HG03460 (cell line): ENCODE results near the gene RSPO4.

ENCODE experiments used
- ATAC-seq: cut with Tn5 transposase; IDR thresholded peaks from one replicate; pipeline ENCODE4 v1.9.1; 2021; ENCODE audit not compliant: unreplicated experiment

RSPO4 gene

DNA sequence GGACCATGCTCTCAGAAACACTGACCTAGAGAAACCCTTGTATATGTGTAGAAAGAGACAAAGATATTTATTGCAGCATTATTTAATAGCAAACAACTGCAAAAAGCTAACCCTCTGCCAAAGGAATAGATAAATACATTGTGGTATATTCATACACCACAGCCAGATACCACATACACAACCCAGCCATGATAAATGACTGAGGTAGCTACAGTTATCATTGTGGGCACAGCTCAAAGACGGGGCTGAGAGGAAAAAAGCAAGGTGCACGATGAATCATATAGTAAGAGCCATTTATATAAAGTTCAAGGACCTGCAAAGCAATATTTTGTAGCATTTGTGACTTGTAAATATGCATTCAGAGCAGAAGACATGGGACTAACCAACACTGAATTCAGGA, 30.8 kb downstream of the RSPO4 start:
- no peak for ATAC-seq

DNA sequence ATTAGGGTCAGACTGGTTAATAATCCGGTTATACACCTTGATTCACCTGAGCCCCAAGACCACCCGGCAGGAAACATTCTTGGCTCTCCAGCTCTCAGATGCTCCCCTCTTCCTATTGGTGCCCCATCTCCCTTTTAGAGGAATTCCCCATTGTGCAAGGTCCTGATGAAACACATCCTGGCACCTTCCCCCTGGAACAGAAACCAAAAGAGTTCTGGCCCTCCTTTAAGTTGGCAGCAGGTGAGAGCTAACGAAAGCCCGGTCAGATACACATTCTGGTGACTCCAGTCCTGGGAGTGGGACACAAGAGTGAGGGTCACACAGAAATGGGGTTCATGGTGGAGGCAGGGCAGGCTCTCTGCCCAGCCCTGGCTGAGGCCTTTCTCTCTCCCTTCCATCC, 32.2 kb downstream of the RSPO4 start:
- no peak for ATAC-seq

DNA sequence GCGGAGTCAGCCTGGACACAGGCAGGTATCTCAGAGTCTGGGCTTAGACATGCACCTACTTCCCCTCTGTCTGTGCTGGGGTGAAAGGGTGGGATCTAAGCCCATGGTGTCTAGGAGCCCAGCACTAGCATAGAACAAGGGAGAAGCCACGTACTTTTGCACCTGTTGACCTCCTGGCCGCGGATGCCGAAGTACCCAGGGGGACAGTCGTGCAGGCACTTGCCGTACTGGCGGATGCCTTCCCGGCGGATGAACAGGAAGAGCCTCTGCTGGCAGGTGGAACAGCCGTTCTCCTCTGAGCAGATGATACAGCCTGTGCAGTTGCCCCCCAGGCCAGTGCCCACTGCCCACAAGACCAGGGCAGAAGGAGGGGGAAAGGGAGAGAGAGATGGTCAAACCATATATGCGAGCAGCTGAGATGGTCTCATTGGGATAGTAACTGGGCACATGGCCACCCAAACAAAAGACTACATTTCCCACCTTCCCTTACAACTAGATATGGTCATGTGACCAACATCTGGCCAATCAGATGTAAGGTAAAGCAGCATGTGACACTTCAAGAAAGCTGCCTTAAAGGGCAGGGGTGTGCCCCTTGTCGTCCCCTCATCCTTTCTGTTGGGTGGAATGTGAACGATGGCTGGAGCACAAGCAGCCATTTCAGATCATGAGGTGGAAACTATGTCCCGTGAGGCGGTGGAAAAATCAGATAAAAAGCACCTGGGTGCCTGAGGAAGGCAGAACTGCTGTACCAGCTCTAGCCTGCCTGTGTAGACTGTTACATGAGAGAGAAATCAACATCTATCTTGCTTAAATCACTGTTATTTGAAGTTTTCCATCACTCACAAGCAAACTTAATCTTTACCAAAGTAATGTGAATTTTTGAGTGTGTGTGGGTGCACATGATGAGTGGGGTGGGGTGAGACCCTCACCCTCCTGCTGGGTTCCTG, 34.0 kb downstream of the RSPO4 start:
- ATAC-seq = no peak

DNA sequence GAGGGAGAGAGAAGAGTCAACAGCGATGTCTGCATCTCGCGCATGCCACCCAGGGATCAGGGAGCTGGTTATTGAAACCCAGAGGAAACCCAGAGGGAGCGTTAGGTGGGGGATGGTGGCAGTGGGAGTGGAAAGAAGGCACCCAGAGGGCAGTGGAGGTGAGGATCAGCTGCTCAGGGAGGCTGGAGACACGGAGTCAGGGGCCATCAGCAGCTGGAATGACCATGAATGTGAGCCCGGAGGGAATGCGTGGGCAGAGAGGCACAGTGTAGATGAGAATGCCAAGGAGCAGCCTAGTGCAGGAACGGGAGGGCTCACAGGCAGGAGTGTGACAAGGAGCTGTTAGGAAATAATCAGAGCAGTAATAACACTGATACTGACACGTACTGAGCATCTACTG, 36.2 kb downstream of the RSPO4 start:
- no peak for ATAC-seq

DNA sequence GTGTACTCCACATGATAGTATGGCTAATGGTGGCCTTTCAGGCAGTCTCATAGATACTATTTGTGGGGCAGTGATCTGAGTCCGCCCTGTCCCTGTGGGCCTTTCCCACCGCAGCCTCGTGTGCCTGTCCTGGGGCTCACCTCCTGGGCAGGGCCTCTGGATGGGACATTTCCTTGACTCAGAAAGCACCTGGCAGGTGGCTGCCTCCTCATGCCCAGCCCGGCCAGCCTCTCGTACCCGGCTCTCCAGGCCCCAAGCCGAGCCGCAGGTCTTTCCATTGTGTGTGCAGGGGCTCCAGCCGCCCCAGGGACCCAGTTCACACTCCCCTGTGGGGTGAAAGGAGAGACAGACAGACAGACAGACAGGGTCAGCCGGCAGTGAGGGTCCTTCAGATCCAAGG, 38.3 kb downstream of the RSPO4 start:
- ATAC-seq = no peak

DNA sequence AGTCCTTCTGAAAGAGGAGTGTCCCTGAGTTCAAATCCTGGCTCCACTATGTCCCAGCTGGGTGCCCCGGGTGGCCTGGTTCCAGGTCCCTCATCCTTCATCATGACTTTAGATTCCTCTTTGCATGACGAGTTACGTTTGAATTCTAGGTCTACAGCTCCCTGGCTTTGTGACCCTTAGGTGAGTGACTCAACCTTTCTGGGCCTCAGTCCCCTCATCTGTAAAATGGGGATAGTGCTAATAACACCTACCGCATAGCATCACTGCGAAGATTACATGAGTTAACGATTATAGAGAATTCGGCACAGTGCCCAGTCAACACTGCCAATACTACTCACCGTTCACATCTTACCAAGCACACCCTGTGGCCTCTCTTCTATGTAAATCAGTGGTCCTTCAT, 39.4 kb downstream of the RSPO4 start:
- no peak for ATAC-seq

DNA sequence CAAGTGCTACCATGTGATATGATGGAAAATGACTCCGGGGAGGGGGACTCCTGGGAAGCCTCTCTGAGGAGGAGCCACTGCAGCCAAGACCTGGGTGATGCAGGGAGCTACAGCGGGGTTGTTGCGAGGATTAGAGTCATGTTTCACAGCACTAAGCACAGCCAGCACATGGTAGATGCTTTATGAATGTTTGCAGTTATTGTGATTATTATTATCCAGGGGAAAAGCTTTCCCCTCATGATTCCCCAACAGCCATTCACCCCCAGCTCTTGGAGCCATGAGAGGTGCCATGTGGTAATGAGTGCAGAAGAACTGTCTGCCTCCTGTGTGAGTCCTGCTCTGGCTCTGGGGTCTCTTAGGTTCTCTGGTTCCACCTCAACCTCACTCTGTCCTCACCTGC, 39.9 kb downstream of the RSPO4 start:
- ATAC-seq = no peak

DNA sequence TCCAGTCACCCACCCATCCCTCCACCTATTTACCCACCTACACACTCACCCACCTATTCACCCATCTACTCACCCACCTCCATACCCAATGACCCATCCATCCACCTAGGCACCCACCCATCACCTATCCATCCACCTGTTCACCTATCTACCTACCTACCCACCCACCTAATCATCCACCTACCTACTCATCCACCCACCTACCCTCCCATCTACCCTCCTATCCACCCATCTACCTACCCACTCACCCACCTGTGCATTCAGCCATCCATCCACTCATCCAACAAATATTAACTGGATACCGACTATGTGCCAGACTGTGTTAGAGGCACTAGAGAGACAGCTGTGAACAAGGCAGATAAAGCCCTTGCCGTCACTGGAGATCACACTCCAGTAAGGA, 40.3 kb downstream of the RSPO4 start:
- no peak for ATAC-seq

DNA sequence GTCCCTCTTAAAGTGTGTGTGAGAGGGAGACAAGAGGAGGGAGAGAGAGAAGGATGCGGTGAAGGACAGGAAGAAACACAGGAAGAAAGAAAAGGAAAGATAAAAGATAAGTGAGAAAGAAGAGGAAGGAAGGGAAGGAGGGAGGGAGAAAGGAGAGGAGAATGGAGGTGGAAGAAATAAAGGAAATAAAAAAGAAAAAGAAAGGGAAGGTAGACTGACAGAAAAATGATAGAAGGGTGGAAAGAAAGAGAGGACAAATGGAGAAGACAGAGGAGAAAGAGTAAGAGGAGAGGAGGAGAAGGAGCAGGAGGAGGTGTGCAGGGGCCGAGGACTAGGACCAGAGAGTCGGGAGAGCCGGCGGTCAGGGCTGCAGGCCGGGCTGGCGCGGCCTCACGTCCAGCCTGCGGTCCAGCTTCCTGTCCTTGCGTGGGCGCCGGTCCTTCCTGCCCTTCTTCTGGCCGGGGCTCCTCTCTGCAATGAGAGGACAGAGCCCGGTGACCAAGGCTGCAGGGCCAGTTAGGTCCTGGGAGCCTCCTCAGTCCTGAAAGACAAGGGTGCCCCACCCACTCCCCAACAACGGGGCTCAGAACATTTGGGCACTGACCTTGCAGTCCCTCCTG, 42.0 kb downstream of the RSPO4 start:
- no peak for ATAC-seq

DNA sequence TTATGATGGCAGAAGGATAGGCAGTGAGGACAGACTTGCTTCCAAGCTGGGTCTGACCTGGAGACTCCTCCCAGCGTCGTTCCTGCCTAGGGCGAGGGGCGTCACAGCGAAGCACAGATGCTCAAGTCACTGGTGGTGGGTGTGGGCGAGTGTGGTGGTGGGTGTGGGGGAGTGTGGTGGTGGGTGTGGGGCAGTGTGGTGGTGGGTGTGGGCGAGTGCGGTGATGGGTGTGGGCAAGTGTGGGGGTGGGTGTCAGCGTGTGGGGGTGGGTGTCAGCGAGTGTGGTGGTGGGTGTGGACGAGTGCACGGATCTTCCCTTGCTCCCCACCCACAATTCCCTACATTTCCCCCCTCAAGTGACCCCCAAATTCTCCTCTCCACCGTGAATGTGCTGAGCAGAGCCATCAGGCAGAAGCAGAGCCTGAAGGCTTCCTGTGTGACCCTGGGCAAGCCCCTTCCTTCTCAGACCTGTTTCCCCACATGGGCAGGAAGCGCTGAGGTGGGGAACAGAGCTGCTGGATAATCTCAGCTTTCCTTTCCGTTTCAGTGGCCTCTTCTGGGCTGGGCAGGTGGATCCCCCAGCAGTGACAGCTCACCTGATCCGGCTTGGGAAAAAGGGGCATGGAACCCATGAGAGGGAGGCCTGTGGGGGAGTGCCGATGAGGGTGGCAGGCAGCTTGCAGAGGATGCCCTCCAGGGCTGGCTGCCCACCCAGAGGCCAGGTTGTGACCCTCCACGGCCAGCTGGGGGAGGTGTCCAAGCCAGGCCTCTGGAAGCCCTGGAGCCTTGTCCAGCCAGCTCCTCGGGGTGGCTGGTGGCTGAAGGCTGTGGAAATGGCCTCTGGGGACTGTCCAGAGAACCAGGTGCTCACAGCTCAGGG, 42.9 kb downstream of the RSPO4 start:
- ATAC-seq = no peak

DNA sequence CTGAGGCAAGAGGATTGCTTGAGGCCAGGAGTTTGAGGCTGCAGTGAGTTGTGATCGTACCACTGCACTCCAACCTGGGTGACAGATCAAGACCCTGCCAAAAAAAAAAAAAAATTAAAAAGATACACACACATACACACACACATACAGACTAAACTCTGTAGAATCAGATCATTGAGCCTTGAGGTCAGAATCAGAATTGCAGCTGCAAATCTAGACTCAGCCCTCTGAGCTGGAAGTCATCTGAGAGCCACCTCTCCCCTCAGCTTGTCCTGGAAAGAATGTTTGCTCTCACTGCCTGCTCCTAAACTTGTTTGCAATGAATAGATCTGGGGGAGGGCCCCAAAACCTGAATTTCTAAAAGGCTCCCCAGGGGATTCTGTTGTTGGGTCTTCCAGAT, 44.6 kb downstream of the RSPO4 start:
- no peak for ATAC-seq

DNA sequence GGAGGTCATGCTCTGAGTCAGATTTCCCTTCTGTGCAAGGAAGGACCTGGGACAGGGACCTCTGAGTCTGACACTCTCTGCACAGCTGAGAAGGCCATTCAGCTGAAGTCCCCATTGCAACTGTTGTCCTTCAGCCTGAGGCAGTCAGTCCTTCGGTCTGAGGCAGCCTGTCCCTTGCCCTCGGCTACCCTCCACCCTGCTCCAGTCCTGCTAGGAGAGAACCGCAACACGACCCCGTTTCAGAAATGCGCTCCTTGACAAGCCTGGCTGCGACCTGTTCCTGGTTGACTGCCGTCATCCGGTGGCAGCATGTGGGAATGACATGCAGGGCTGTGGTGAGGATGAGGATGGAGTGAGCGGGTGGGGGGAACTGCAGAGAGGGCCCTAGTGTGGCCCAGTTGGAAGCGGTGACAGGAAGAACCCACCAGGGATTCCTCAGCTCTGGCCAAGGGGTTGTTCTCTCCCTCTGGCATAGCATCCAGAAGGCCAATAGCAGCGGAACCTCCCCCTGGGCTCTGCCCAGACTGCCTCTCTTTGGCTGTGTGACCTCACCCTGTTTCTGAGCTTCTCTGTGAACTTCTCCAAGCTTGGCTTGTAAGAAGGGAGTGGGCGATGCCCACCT, 45.7 kb downstream of the RSPO4 start:
- no peak for ATAC-seq

DNA sequence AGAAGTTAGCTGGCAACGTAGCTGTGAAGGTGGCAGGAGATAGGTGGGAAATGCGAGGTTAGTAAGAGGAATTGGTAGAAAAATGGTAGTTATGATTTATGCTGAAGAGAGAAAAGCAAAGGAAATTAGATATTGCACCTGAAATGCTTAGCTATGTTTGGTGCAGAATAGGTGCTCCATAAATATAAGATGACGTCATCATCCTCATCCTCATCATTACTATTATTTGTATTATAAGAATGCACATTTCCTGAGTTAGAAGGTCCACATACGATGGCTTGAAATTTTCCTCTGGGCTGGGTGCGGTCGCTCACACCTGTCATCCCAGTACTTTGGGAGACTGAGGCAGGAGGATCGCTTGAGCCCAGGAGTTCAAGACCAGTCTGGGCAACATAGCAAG, 46.5 kb downstream of the RSPO4 start:
- no peak for ATAC-seq

DNA sequence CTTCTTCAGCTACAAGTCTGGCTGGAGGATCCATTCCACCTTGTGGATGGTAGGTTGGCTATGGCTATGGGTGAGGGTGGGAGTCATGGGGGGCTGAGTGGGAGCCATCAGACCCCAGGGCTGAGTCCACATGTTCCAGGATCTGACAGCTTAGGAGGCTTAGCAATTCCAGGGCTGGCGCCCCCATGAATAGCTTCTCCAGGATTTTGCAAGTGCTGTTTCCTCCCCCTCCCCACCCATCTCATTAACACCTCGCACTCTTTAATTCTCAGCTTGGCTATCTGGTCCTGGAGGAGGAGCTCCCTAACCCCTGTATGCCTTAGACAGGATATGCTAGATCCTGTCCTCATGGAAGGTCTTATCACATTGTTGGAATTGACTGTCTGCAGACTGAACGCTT, 47.0 kb downstream of the RSPO4 start:
- no peak for ATAC-seq

DNA sequence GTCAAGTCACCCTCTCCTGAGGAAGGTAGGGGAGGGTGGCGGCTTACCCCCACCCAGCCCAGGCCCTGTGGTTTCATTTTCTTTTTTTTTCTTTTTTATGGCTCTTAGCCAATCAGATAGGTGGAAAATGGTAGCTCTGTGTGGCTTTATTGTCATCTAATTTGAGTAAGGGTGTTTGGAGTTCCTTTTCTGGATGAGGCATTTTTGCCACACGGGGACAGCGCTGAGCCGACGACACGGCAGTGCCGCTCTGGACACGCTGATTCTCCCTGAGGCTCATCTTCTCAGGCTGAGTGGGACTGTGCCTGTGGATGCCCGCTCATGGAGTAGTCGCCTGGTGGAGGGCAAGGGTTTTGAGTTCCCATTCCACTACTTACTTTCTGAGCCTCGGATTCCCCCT, 48.4 kb downstream of the RSPO4 start:
- no peak for ATAC-seq

DNA sequence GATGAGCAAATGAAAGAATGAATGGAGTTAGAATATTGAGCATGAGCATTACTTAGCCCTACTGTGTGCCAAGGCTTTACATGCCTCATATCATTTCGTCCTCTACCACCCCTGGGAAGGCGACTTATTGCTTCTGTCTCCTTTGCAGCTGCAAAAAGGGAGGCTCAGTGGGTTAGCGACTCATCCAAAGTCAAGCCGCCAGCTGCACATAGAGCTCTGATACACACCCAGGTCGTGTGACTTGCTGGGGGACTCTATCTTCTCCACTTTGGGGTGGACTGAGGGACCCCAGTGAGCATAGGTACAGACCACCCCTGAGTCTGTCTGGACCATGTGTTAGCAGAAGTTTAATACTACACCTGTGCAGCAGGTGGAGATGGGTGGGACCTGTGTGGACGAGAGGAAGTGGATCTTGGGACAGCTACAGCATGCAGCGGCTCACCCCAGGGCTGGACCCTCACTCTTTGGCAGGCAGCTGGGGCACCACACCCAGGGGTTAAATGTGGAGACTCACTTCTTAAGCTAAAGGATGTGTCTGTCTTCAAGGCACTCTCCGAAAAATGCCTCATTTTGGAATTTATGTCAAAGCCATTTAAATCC, 49.8 kb downstream of the RSPO4 start:
- ATAC-seq = no peak

DNA sequence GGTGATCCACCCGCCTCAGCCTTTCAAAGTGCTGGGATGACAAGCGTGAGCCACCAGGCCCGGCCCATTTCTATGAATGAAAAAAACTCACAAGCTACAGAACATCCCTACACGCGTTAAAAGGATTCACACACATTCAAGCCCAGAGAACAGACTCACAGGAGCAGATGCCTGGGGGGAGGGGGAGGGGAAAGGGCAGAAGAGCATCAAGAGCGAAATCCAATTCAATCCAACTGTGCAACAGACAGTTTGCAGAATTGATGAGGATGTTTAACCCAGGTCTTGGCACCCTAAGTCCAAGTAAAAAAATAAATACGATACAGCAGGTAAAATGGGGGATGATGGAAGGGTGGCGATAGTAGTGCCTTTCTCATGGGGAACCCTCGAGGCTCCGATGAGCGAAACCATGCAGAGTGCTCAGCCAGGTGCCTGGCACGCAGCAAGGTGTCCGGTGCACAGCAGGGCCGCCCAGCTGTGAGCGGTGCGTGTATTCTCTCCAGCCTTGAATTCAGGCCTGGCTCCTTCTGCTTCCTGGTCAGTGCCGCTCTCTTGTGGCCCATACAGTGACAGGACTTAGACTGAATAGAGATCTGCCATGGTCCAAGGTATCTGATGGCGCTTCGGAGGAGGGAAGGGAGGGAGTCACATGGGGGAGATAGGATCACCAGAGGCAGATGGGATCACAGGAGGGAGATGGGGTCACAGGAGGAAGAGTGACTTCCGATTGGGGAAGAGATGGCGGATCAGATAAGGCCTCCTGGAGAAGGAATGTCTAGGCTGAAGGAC, 50.5 kb downstream of the RSPO4 start:
- ATAC-seq = no peak

DNA sequence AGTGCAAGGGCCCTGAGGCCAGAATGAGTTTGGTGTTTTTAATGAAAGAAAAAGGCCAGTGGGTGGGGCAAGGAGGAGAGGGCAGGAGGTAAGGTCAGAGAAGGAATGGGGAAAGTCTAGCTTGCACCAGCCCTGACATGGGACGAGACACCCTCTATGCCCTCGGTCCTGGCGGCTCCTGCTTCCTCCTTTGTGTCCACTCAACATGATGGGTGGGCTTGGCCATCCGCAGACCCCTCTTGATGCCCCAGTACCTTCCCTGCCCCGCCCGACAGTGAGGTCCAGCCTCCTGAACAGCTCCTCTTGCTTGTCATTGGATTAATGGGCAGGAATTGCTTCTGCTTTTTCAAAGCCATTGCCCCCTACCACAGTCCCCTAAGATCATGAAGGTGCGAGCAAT, 52.4 kb downstream of the RSPO4 start:
- ATAC-seq = no peak

DNA sequence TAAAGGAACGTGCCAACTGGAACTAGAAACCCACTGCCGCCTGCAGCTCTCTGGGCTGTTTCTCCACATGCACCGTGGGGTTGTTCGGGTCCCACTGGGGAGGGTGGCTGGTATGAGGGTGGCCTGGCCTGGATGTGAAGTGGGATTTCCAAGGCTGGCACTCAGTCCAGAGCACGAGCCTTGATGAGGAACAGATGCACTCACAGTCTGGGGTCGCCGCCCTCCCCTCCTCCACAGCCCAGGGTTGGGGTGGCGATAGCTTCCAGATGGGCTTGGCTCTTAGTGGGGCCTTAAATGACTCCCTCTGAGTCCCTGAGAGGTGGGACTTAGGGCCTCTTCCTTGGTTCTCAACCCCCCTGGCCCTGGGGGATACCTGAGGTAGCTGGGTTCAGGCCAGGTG, 55.3 kb downstream of the RSPO4 start:
- no peak for ATAC-seq

DNA sequence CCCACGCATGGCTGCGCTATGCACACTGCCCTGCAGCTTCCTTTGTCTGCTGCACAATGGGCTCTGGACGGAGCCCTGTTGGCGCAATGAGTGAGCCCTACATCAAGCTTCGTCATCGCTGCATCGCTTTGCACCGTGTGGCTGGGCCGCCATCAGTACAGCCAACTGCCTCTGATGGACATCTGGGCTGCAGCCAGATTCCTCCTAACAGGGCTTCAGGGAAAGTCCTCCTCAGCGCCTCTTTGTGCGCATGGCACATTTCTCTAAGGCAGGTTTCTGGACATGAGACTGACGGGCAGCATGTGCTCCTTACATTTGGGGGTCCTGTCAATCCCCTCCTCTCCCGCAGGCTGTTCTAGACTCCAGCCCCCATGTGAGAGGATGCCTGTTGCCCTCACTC, 56.3 kb downstream of the RSPO4 start:
- no peak for ATAC-seq
